Activated CD8-positive, alpha-beta T cell treated with anti-CD3 and anti-CD28 coated beads, Interleukin-2, amount 10 ng/mL, durations not matched to agents 7 days and 5 days (primary cell): Measurements from ENCODE around the gene RB1. TPM values are rescaled to one million over a fixed set of nuclear protein-coding genes. Genes with fewer than 3 reads are reported as not detected.
"Not testable (repeated sequence)": the region's sequence is repeated elsewhere in the genome, so short reads cannot be mapped to it uniquely, and the experiment has no call there.

ENCODE experiments used
- ATAC-seq: fragments of 150-1000 bp; cut with Tn5 transposase; one replicate; pipeline ENCODE4 v1.10.0; 2021; ENCODE audit warnings: moderate library complexity
- CTCF ChIA-PET: fragments of 350-600 bp; sonication (Branson Sonifier 250); formaldehyde crosslinking; loops from one replicate; lab custom pipeline; 2021; ENCODE audit warnings: antibody characterized with exemption; lab: Charles Lee
- POLR2A ChIA-PET: fragments of 350-600 bp; sonication (Branson Sonifier 250); formaldehyde crosslinking; loops from one replicate; lab custom pipeline; 2021; ENCODE audit warnings: antibody characterized with exemption; lab: Charles Lee
- DNase-seq: peaks from one replicate; pipeline ENCODE4 v3.0.0-alpha.2; 2020
- H3K27ac Mint-ChIP-seq: one replicate; pipeline ENCODE4 v1.8.0; 2021; ENCODE audit warnings: mild to moderate bottlenecking, mixed read lengths
- H3K27me3 Mint-ChIP-seq: one replicate; pipeline ENCODE4 v1.8.0; 2021; ENCODE audit warnings: low read depth, mixed read lengths
- H3K36me3 Mint-ChIP-seq: one replicate; pipeline ENCODE4 v1.8.0; 2021; ENCODE audit warnings: low read depth, mixed read lengths
- H3K4me1 Mint-ChIP-seq: one replicate; pipeline ENCODE4 v1.8.0; 2021; ENCODE audit warnings: low read depth, mixed read lengths
- H3K4me3 Mint-ChIP-seq: one replicate; pipeline ENCODE4 v1.8.0; 2021; ENCODE audit warnings: mild to moderate bottlenecking, mixed read lengths
- H3K9me3 Mint-ChIP-seq: one replicate; pipeline ENCODE4 v1.8.0; 2022; ENCODE audit warnings: mixed read lengths; ENCODE audit not compliant: insufficient read depth
- total RNA-seq, 2 experiments: library from RNA; stranded (reverse); gene quantifications; one replicate each; pipeline ENCODE4 v1.2.3, GENCODE V29; 2021

Gene RB1
- total RNA-seq, 2 experiments from 2014 or later: 61.7 to 64.6 TPM

- H3K9me3 Mint-ChIP-seq: no peaks in the 10 kb centered on the region
- no peak for ATAC-seq
Observed at GRCh38 chr13:48410199-48410598, 106.6 kb downstream of the RB1 start.

GRCh38 chr13:48411147-48411794, 107.7 kb downstream of the RB1 start:
- Mint-ChIP-seq H3K9me3 (no peaks in the 10 kb centered on the region), H3K4me3 (peak overlapping the region; percentile 96), H3K4me1 (peaks cover 53% of the 10 kb centered on the region), H3K27me3 (no peaks in the 10 kb centered on the region), H3K27ac (peak overlapping the region; percentile 94), H3K36me3 (peaks cover 73% of the 10 kb centered on the region)
- DNase-seq: no peak
- ATAC-seq: peak; percentile 28
- ChIA-PET POLR2A (no interaction called here), CTCF (no interaction called here)

More at GRCh38 chr13:48410199-48410598, 106.6 kb downstream of the RB1 start:
- Mint-ChIP-seq H3K36me3 (peaks cover 66% of the 10 kb centered on the region), H3K4me3 (peak overlapping the region; percentile 82), H3K4me1 (peaks cover 64% of the 10 kb centered on the region), H3K27me3 (no peaks in the 10 kb centered on the region), H3K27ac (peak overlapping the region; percentile 78)
- DNase-seq: no peak
- CTCF ChIA-PET: no interaction called here
- POLR2A ChIA-PET: no interaction called here

GRCh38 chr13:48411841-48412531, 108.4 kb downstream of the RB1 start:
- peak; percentile 71 for ATAC-seq

GRCh38 chr13:48412881-48413351, 109.4 kb downstream of the RB1 start, which contains the start of gene LPAR6:
LPAR6 (minus strand) TSS chr13:48413113; CDS start chr13:48412423, 690 bp downstream.
- ChIA-PET CTCF (interaction anchor here (0.7 to 1.8 kb wide), 7 partner anchors 10 to 168 kb away, joined by 3 to 8 read pairs (median 4); no protein-coding TSS in a partner anchor), POLR2A (interaction anchor here (0.8 to 2.3 kb wide), 5 partner anchors 10 to 120 kb away, joined by 3 to 10 read pairs (median 3); partner anchors contain the start of gene RCBTB2)
- ATAC-seq: peak; percentile 46
- Mint-ChIP-seq H3K27me3 (no peaks in the 10 kb centered on the region), H3K9me3 (peaks cover 5% of the 10 kb centered on the region), H3K4me1 (peaks cover 41% of the 10 kb centered on the region), H3K27ac (peak within 1 kb of the TSS; percentile 94), H3K4me3 (peak within 1 kb of the TSS; percentile 96), H3K36me3 (peaks cover 79% of the 10 kb centered on the region)
- DNase-seq: peak; percentile 35

More at GRCh38 chr13:48411841-48412531, 108.4 kb downstream of the RB1 start:
- DNase-seq: peak; percentile 57
- peaks cover 76% of the 10 kb centered on the region for H3K36me3 Mint-ChIP-seq
- peak overlapping the region; percentile 94 for H3K27ac Mint-ChIP-seq
- no peaks in the 10 kb centered on the region for H3K27me3 Mint-ChIP-seq
- POLR2A ChIA-PET: interaction anchor here (0.9 to 2.3 kb wide), 4 partner anchors 9 to 121 kb away, joined by 3 to 10 read pairs (median 4); partner anchors contain the start of gene RCBTB2
- H3K4me1 Mint-ChIP-seq: peaks cover 46% of the 10 kb centered on the region
- no peaks in the 10 kb centered on the region for H3K9me3 Mint-ChIP-seq
- H3K4me3 Mint-ChIP-seq: peak overlapping the region; percentile 96
- CTCF ChIA-PET: interaction anchor here (0.7 to 1.8 kb wide), 4 partner anchors 9 to 168 kb away, joined by 4 to 8 read pairs (median 6); no protein-coding TSS in a partner anchor

- ATAC-seq (no peak), DNase-seq (no peak)
- Mint-ChIP-seq H3K27me3 (no peaks in the 10 kb centered on the region), H3K4me3 (no peak overlapping the region), H3K36me3 (peaks cover 81% of the 10 kb centered on the region), H3K9me3 (peaks cover 15% of the 10 kb centered on the region), H3K4me1 (peaks cover 29% of the 10 kb centered on the region), H3K27ac (no peak overlapping the region)
- ChIA-PET CTCF (interaction anchor here (1.3 kb wide), 2 partner anchors 13 to 78 kb away, joined by 3 read pairs; no protein-coding TSS in a partner anchor), POLR2A (no interaction called here)
Observed at GRCh38 chr13:48414501-48414900, 111.0 kb downstream of the RB1 start.

- H3K27ac Mint-ChIP-seq: no peak overlapping the region
Observed at GRCh38 chr13:48415516-48415915, 112.0 kb downstream of the RB1 start.

GRCh38 chr13:48422003-48422402, 118.5 kb downstream of the RB1 start:
- H3K27me3 Mint-ChIP-seq, H3K27ac Mint-ChIP-seq, H3K4me1 Mint-ChIP-seq, DNase-seq, ATAC-seq, CTCF ChIA-PET, POLR2A ChIA-PET, H3K4me3 Mint-ChIP-seq: not testable (repeated sequence)
- Mint-ChIP-seq H3K9me3 (peaks cover 32% of the 10 kb centered on the region), H3K36me3 (peaks cover 68% of the 10 kb centered on the region)

More at GRCh38 chr13:48415516-48415915, 112.0 kb downstream of the RB1 start:
- peaks cover 82% of the 10 kb centered on the region for H3K36me3 Mint-ChIP-seq
- POLR2A ChIA-PET: no interaction called here
- ATAC-seq: no peak
- peaks cover 24% of the 10 kb centered on the region for H3K9me3 Mint-ChIP-seq
- no peaks in the 10 kb centered on the region for H3K27me3 Mint-ChIP-seq
- H3K4me3 Mint-ChIP-seq: no peak overlapping the region
- DNase-seq: no peak
- peaks cover 20% of the 10 kb centered on the region for H3K4me1 Mint-ChIP-seq
- CTCF ChIA-PET: no interaction called here

GRCh38 chr13:48424212-48424611, 120.7 kb downstream of the RB1 start:
- peaks cover 55% of the 10 kb centered on the region for H3K36me3 Mint-ChIP-seq
- DNase-seq (no peak), ATAC-seq (no peak)
- H3K27ac Mint-ChIP-seq: no peak overlapping the region
- CTCF ChIA-PET: no interaction called here
- POLR2A ChIA-PET: no interaction called here
- no peaks in the 10 kb centered on the region for H3K27me3 Mint-ChIP-seq
- peaks cover 20% of the 10 kb centered on the region for H3K9me3 Mint-ChIP-seq
- no peak overlapping the region for H3K4me3 Mint-ChIP-seq
- peaks cover 10% of the 10 kb centered on the region for H3K4me1 Mint-ChIP-seq

GRCh38 chr13:48426052-48426451, 122.5 kb downstream of the RB1 start:
- DNase-seq (no peak), ATAC-seq (no peak)
- Mint-ChIP-seq H3K4me1 (peaks cover 22% of the 10 kb centered on the region), H3K4me3 (no peak overlapping the region), H3K9me3 (peaks cover 5% of the 10 kb centered on the region), H3K27me3 (no peaks in the 10 kb centered on the region), H3K27ac (no peak overlapping the region), H3K36me3 (peaks cover 48% of the 10 kb centered on the region)
- ChIA-PET CTCF (no interaction called here), POLR2A (interaction anchor here (0.6 kb wide), 2 partner anchors 16 to 151 kb away, joined by 4 read pairs; no protein-coding TSS in a partner anchor)

GRCh38 chr13:48426755-48427298, 123.3 kb downstream of the RB1 start:
- Mint-ChIP-seq H3K4me1 (peaks cover 29% of the 10 kb centered on the region), H3K36me3 (peaks cover 43% of the 10 kb centered on the region)
- POLR2A ChIA-PET, H3K27me3 Mint-ChIP-seq, H3K9me3 Mint-ChIP-seq, DNase-seq, H3K27ac Mint-ChIP-seq, ATAC-seq, H3K4me3 Mint-ChIP-seq, CTCF ChIA-PET: not testable (repeated sequence)

- H3K36me3 Mint-ChIP-seq: peaks cover 39% of the 10 kb centered on the region
- H3K4me3 Mint-ChIP-seq: no peak overlapping the region
- H3K27me3 Mint-ChIP-seq: no peaks in the 10 kb centered on the region
- peaks cover 35% of the 10 kb centered on the region for H3K4me1 Mint-ChIP-seq
- H3K27ac Mint-ChIP-seq: peak overlapping the region; percentile 37
- ChIA-PET POLR2A (no interaction called here), CTCF (interaction anchor here (0.6 to 1.1 kb wide), 2 partner anchors 20 to 152 kb away, joined by 3 read pairs; no protein-coding TSS in a partner anchor)
- no peak for DNase-seq
- H3K9me3 Mint-ChIP-seq: no peaks in the 10 kb centered on the region
- no peak for ATAC-seq
Observed at GRCh38 chr13:48429036-48429435, 125.5 kb downstream of the RB1 start.
